ENCODE measurements around the gene EML1. TPM values are rescaled to one million over a fixed set of nuclear protein-coding genes. Genes with fewer than 3 reads are reported as not detected.

EML1 gene
- polyA plus RNA-seq, 12 donors = 31.6 to 53.3 (median 45.0) TPM; not detected in 1

DNA sequence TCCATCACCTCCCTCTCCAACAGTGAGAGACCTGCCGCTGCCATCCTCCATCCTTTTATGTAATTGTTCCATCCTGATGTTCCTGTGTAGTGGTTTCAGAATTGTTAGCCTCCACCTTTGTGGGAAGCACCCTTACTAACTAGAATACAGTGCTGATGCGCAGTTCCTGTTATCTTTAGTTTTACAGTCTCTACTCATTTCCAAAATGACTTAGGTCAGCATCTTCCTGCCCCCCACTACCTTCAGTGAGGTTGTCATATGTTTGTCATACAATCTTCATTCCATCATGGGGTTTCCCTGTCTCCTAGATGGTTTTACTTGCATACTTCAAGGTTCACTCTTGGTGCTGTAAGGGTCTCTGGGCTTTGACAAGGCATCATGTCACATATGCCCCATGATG, 69.8 kb downstream of the EML1 start:
- no peak for DNase-seq

DNA sequence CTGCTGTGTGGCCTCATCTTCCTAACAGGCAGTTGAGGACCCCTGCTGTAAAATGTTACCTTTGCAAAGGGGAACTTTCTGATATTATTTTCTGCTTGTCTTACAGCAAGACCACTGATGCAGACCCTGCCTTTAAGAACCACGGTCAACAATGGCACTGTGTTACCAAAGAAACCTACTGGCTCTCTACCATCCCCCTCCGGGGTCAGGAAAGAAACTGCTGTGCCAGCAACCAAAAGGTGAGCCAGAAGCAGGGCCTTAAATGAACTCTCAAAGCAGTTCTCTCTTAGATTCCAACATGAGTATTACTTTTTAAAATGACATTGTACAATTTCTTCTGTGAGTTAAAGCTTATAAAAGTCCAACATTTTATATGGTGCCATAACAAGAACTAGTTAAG, 72.2 kb downstream of the EML1 start:
- DNase-seq = no peak

DNA sequence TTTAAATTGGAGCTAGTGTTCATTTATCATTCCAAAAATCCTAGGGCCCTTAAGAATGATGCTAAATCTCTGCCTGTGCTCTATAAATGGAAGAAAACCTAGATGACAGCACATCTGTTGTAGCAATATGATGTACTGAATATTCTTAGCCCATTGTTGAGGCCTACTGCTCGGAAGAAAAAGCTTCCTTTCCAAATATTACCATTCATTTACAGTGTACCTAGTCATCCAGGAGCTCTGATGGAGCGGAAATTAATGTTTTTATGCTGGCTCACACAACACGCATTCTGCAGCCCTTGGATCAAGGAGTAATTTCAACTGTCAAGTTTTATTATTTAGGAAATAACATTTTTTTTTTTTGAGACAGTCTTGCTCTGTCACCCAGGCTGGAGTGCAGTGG, 77.4 kb downstream of the EML1 start:
- DNase-seq = no peak

DNA sequence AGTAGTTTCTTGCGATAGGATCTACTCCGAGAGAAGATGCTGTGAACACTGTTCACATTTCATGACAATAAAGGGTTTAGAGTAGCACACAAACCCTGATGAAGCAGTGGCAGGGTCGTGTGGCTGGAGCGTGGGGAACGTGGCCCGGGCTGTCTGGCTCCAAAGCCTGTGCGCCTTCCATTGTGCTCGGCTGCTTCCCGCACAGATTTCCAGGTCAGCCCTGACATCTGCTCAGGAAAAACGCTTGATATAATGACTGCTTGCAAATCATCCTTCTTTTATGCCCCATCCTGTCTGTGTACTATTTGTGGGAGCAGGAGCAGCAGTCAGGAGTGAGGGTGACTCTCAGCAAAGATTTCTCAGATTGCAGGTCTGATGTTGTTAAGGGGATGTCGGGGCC, 78.6 kb downstream of the EML1 start:
- no peak for DNase-seq

DNA sequence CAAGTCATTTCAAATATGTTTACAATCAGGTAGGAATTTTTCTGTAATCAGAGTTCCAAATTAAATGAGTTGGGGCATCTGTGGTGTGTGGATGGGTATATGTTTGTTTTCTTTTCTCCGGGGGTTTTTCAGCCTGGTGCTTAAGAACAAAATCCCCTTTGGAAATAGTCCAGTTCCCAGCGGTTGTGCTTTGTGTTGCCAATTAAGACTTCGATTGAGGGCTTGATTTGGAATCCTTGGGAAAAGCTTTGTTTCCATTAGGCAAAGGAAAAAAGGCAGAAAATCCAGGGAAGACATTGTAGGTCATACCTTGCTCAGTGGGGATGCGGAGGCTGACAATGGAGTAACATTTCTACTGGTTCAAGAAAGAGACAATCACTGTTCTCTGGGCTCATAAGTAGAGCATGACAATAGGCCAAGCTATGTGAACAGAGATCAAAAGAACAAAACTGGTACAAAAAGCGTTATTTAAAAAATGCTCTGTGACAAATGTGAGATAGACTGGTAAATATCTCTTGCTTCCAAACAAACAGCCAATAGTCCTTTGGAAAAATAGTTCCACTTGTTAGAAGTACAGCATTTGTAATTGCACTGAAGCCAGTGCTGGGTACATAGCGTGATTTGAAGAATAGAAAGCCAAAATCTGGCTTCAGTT, 79.7 kb downstream of the EML1 start:
- DNase-seq = no peak

GRCh38 chr14:99873653-99874052, 80.4 kb downstream of the EML1 start:
- DNase-seq = no peak

GRCh38 chr14:99874306-99874705, 81.1 kb downstream of the EML1 start:
- DNase-seq = no peak

DNA sequence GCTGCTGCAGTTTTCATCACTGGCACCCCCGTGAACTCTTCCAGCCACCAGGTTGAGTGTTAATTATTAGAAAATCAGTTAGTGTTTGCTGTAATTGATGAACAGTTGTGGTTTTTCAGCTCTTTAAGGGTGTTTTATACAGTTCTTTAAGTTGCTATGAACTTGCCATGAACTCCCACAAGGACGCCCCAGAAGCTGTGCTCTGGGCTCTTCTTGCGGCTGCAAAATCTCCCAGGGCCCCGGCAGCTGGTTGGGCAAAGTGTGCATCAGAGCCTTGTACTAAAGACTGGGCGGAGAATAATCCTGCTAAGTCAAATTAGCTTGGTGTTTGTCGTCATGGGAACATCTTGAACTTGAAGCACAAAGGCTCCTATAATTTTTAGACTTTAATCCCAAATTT, 82.2 kb downstream of the EML1 start:
- DNase-seq = no peak

DNA sequence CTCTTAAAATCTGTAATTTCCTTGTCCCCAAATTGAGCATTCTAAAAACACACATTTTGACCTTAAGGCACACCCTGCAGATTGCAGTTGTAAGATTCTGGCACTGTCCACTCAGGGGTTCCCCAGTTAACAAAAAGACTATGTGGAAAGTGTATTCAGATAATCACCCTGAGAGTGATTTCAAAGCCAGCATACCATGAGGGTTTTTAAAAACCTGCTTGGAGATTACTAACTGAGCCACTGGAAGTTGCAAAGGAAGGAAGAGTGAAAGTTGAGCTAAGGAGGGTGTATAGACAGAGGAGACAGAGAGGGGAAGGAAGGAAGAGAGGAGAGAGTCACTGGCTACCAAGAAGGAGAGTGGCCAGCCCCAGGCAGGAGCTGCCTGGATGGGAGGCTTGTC, 82.6 kb downstream of the EML1 start:
- no peak for DNase-seq

DNA sequence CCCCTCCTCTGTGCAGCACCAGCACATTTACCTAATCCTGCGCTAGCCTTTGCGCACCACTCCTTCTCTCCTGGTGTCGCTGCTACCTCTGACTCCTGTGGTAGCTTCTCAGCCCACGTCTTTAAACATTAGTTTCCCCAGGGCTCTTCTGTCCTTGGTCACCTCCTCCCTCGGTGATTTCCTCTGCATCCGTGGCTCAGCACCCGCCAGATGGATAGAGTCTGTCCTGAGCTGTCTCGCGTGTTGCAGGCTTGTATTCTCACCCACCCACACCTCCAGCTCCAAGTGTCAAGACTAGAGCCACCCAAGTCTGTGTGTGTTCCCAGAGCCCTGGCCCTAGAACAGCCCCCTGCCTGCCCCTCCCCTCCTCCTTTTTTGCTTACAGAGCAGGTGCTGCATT, 83.2 kb downstream of the EML1 start:
- DNase-seq = no peak

DNA sequence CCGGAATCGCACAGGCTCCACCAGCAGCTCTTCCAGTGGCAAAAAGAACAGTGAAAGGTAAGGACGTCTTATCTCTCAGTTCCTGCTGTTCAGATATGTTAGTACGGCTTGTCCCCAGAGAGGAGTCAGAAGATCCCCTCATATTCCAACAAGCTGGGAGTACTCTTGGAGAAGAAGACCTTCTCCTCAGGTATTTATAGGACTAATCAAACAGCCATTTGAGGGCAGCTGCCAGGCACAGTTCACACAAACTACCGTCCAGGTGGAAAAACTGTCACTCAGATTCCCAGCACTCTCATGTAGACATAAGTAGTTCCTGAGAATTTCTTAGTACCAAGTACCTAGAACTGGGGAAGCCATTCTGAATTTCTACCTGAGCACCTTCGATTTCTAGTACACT, 85.3 kb downstream of the EML1 start:
- no peak for DNase-seq

DNA sequence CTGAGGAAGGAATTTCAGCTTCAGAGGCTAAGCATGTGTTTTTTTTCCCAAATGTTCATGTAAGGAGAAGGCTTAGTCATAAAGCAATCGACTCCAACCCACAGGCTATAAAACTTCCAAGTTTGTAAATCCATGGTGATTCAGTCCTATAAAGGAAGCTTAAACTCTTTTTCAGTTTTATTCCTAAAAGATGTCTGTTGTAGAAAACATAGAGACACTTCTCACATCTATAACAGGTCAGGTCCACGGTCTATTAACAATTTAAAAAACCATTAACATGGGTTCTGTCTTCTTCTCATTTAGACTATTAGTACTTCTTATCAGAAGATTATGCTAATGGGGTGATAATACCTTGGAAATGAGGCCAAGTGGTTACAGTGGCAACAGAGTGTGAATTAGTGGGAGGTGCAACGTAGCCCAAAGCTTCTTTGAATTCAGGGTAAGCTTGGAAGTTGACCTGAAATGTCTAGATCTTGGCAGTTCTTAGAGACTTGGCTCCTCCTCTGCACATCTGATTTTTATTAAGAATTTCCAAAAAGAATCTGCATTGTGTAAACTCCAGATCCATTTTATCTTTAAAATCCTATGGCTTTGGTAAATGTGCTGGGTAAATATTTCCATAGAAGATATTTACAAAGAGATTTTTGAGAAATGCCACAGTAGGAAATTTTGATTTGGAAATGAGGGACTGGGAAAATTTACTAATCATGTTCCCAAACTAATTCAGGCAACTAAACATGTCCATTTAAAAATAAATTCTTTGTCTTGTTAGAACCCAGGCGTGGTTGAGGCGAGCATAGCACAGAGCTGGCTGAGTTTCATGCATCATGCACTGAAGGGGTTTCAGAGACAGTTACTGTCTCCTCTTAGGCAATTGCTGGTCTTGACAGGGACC, 86.4 kb downstream of the EML1 start:
- peak; percentile 73 for DNase-seq

DNA sequence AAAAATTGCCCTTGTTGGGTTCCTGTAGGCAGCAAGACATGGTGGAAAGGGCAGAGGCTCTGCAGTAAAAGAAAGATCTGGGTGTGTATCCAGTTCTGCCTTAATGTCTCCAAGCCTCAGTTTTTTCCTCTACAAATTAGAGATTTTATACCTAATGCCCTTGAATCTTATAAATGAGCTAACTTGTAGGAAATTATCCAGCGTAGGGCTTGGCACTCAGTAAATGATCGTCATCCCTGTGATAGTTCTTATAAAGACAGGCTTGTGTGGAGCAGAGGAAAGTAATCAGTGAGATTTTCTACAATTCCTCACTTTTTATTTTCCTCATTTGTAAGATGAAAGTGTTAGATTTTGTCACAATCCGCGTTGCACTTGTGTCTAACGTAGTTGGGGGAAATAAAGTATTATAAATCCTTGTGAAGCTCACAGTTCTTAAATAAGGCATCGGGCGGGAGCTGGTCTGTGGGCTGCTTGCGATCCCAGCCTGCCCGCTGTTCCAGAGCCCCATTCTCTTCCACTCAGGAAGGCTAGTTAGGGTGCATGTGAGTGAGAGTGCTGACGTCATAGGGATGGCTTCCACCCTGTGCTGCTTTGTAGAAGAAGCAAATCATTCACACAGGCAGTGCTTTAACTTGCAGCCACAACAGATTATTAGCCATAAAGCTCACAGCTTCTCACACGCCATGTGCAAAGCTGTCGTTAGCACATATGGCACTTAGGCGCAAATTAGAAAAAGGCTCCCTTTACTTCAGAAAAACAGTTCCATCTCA, 87.6 kb downstream of the EML1 start:
- DNase-seq = no peak

- no peak for DNase-seq
Observed at GRCh38 chr14:99883866-99884650, 90.8 kb downstream of the EML1 start.

- DNase-seq = peak; percentile 70
Observed at GRCh38 chr14:99884834-99885648, 91.8 kb downstream of the EML1 start.

GRCh38 chr14:99885649-99885958, 92.4 kb downstream of the EML1 start:
- DNase-seq = no peak

DNA sequence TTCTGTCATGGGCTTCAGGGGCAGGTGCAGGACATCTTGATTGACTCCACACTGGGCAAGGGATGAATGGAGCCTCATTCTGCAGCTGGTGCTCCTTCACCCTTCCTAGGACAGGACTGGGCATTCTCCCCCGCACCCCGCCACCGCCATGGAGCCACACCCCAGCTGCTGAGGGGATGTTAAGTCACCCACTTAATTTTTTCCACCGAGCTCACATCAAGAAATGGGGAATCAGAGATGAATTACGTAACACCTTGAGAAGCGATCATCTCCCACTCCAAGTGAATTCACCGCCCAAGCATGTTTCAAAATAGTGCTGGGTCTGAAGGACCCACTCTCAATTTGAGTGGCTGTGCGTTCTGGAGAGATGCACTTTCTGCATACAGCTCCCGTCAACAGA, 94.2 kb downstream of the EML1 start:
- no peak for DNase-seq

DNA sequence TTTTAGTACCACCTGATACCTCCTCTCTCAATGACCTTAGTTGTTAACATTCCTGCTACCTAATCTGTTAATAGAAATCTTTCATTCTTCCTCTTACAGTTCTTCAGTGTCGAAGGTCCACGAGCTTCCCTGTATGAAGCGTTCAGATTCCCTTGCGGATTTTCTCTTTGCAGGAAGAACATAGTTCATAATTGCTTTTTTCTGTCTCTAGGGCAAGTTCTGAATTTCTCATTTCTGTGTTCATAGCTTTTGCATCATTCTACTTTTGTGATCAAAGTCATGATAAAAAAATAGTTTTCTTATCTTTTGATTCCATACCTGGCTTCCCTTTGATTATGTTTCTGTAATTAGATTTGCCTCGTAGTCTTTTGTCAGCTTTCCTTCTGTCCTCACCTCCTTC, 94.9 kb downstream of the EML1 start:
- DNase-seq = no peak

GRCh38 chr14:99889268-99889667, 96.1 kb downstream of the EML1 start:
- DNase-seq = no peak

GRCh38 chr14:99891266-99891665, 98.1 kb downstream of the EML1 start:
- no peak for DNase-seq

- DNase-seq = no peak
Observed at GRCh38 chr14:99891900-99892299, 98.7 kb downstream of the EML1 start.

All from muscle of arm (tissue), 12 donors.